Measurements from ENCODE around the gene WDFY1.

WDFY1 gene

GRCh38 chr2:223846515-223846914 is 98.6 kb downstream of the WDFY1 start:
- in situ Hi-C loops (cut with HindIII; ENCODE audit: low sequenced_read_pairs), result no loop called here
- H3K4me3 ChIP-seq (ENCODE audit: low read depth, low read length), result no peak overlapping the region
- no peak for TF ChIP-seq CTCF (IDR thresholded peaks at IDR 0.05; ENCODE audit: low read depth, low read length)
- peak; percentile 85 for DNase-seq (ENCODE audit: low read depth, low spot score)

GRCh38 chr2:223841436-223842190 is 103.5 kb downstream of the WDFY1 start:
- in situ Hi-C loops (cut with HindIII; ENCODE audit: low sequenced_read_pairs), result no loop called here
- H3K4me3 ChIP-seq (ENCODE audit: low read depth, low read length), result no peak overlapping the region
- DNase-seq (ENCODE audit: low read depth, low spot score), result no peak
- TF ChIP-seq CTCF (IDR thresholded peaks at IDR 0.05; ENCODE audit: low read depth, low read length), result no peak

- TF ChIP-seq CTCF (IDR thresholded peaks at IDR 0.05; ENCODE audit: low read depth, low read length), result peak; percentile 5
- H3K4me3 ChIP-seq (ENCODE audit: low read depth, low read length), result peak within 1 kb of the TSS; percentile 55
- peak; percentile 49 for DNase-seq (ENCODE audit: low read depth, low spot score)
- in situ Hi-C loops (cut with HindIII; ENCODE audit: low sequenced_read_pairs), result no loop called here
These were observed 107.7 kb downstream of the WDFY1 start, which contains the start of gene AP1S3 for GRCh38 chr2:223837287-223838061. AP1S3 (minus strand) TSS chr2:223837582; CDS start chr2:223837450, 132 bp downstream.

- in situ Hi-C loops (cut with HindIII; ENCODE audit: low sequenced_read_pairs), result no loop called here
- no peak for DNase-seq (ENCODE audit: low read depth, low spot score)
- H3K4me3 ChIP-seq (ENCODE audit: low read depth, low read length), result no peak overlapping the region
- TF ChIP-seq CTCF (IDR thresholded peaks at IDR 0.05; ENCODE audit: low read depth, low read length), result no peak
These were observed 109.2 kb downstream of the WDFY1 start for GRCh38 chr2:223835701-223836532.

GRCh38 chr2:223834431-223834830 is 110.7 kb downstream of the WDFY1 start:
- TF ChIP-seq CTCF (IDR thresholded peaks at IDR 0.05; ENCODE audit: low read depth, low read length), result no peak
- no peak overlapping the region for H3K4me3 ChIP-seq (ENCODE audit: low read depth, low read length)
- DNase-seq (ENCODE audit: low read depth, low spot score), result no peak
- in situ Hi-C loops (cut with HindIII; ENCODE audit: low sequenced_read_pairs), result no loop called here

- no peak overlapping the region for H3K4me3 ChIP-seq (ENCODE audit: low read depth, low read length)
- no peak for DNase-seq (ENCODE audit: low read depth, low spot score)
- TF ChIP-seq CTCF (IDR thresholded peaks at IDR 0.05; ENCODE audit: low read depth, low read length), result no peak
- in situ Hi-C loops (cut with HindIII; ENCODE audit: low sequenced_read_pairs), result no loop called here
These were observed 112.8 kb downstream of the WDFY1 start for GRCh38 chr2:223832241-223832903.

Measured in astrocyte of the spinal cord (primary cell).